ENCODE results near the gene CRISP1.

Gene CRISP1

DNA sequence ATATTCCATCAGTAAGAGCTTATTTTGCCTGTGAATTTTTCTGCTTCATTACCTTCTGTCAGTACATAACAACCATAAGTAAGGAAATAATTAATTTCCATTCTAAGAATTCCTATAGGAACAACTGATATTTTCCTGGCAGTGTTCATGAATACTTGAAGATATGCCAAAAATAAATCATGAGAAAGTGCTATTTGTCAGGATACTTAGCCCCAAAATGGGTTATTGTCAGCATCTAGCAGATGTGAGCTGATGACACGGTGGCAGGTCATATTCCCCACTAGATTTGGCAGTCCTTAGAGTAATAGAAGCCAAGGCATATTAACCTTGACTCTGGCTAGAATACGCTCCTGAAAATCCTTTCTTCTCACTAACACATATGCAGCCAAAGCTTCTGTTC lies 43.2 kb upstream of the CRISP1 start:
- TF ChIP-seq TCF4 (CRISPR knock-in tag; IDR thresholded peaks at IDR 0.05; ENCODE audit: borderline replicate concordance) (no peak), ISL1 (CRISPR knock-in tag; IDR thresholded peaks at IDR 0.05) (no peak), ZFP30 (CRISPR knock-in tag; IDR thresholded peaks at IDR 0.05) (no peak), GLIS3 (CRISPR knock-in tag; IDR thresholded peaks at IDR 0.05) (no peak), ARNTL (CRISPR knock-in tag; IDR thresholded peaks at IDR 0.05; ENCODE audit: borderline replicate concordance, low read depth) (no peak), ZC3H10 (CRISPR knock-in tag; IDR thresholded peaks at IDR 0.05) (no peak), ZNF70 (CRISPR knock-in tag; IDR thresholded peaks at IDR 0.05) (no peak), OSR1 (CRISPR knock-in tag; IDR thresholded peaks at IDR 0.05) (no peak), BACH2 (CRISPR knock-in tag; IDR thresholded peaks at IDR 0.05; ENCODE audit: borderline replicate concordance) (no peak), ZFP3 (CRISPR knock-in tag; IDR thresholded peaks at IDR 0.05) (no peak)
- TF ChIP-seq, protein P1, sequence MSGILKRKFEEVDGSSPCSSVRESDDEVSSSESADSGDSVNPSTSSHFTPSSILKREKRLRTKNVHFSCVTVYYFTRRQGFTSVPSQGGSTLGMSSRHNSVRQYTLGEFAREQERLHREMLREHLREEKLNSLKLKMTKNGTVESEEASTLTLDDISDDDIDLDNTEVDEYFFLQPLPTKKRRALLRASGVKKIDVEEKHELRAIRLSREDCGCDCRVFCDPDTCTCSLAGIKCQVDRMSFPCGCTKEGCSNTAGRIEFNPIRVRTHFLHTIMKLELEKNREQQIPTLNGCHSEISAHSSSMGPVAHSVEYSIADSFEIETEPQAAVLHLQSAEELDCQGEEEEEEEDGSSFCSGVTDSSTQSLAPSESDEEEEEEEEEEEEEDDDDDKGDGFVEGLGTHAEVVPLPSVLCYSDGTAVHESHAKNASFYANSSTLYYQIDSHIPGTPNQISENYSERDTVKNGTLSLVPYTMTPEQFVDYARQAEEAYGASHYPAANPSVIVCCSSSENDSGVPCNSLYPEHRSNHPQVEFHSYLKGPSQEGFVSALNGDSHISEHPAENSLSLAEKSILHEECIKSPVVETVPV (CRISPR knock-in tag; IDR thresholded peaks at IDR 0.05), result no peak
- ATAC-seq, result no peak

DNA sequence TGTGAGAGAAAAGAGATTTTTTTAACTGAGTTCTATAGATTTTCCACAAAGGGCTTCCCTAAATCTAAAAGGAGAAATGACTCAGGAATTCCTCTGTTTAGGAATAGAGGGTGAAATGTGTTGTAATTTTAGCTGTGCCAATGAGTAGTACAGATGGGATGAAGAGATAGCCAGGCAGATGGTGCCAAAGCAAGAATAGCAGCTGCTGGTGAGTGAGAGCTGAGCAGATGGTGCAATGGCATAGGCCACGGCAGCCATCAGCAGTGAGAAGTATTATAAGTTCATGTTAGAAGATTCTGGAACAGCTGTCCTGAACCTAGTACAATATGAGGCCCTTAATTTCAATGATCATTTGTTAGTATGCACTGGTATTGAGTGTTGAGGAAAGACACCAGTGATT lies 40.2 kb upstream of the CRISP1 start:
- ATAC-seq, result no peak
- TF ChIP-seq, protein P2, sequence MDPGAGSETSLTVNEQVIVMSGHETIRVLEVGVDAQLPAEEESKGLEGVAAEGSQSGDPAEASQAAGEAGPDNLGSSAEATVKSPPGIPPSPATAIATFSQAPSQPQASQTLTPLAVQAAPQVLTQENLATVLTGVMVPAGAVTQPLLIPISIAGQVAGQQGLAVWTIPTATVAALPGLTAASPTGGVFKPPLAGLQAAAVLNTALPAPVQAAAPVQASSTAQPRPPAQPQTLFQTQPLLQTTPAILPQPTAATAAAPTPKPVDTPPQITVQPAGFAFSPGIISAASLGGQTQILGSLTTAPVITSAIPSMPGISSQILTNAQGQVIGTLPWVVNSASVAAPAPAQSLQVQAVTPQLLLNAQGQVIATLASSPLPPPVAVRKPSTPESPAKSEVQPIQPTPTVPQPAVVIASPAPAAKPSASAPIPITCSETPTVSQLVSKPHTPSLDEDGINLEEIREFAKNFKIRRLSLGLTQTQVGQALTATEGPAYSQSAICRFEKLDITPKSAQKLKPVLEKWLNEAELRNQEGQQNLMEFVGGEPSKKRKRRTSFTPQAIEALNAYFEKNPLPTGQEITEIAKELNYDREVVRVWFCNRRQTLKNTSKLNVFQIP (CRISPR knock-in tag; IDR thresholded peaks at IDR 0.05; ENCODE audit: borderline replicate concordance, low read depth), result no peak
- TF ChIP-seq PPARA (CRISPR knock-in tag; IDR thresholded peaks at IDR 0.05; ENCODE audit: borderline replicate concordance), result no peak

DNA sequence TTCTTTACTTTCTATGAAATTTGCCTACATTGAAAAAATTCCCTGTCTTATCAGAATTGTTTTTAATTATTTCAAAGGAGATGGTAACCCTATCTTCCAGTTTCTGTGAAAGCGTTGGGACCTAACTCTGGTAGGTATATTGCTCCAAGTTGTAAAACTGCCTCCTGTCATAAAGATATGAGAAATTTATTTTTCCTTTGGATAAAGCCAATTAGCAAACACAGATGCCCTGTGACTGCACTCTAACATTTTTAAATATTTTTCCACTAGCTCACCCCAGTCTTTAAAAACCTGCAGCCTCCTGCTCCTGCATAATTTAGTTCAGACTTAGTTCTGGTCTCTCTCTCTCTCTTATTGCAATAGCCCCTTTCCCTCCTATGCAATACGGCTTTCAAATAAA lies 39.0 kb upstream of the CRISP1 start:
- no peak for TF ChIP-seq PPARA (CRISPR knock-in tag; IDR thresholded peaks at IDR 0.05; ENCODE audit: borderline replicate concordance)
- TF ChIP-seq, protein P3, sequence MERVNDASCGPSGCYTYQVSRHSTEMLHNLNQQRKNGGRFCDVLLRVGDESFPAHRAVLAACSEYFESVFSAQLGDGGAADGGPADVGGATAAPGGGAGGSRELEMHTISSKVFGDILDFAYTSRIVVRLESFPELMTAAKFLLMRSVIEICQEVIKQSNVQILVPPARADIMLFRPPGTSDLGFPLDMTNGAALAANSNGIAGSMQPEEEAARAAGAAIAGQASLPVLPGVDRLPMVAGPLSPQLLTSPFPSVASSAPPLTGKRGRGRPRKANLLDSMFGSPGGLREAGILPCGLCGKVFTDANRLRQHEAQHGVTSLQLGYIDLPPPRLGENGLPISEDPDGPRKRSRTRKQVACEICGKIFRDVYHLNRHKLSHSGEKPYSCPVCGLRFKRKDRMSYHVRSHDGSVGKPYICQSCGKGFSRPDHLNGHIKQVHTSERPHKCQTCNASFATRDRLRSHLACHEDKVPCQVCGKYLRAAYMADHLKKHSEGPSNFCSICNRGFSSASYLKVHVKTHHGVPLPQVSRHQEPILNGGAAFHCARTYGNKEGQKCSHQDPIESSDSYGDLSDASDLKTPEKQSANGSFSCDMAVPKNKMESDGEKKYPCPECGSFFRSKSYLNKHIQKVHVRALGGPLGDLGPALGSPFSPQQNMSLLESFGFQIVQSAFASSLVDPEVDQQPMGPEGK (CRISPR knock-in tag; IDR thresholded peaks at IDR 0.05; ENCODE audit: borderline replicate concordance), result no peak
- no peak for TF ChIP-seq RARB (CRISPR knock-in tag; IDR thresholded peaks at IDR 0.05)
- TF ChIP-seq BACH2 (CRISPR knock-in tag; IDR thresholded peaks at IDR 0.05; ENCODE audit: borderline replicate concordance), result no peak

DNA sequence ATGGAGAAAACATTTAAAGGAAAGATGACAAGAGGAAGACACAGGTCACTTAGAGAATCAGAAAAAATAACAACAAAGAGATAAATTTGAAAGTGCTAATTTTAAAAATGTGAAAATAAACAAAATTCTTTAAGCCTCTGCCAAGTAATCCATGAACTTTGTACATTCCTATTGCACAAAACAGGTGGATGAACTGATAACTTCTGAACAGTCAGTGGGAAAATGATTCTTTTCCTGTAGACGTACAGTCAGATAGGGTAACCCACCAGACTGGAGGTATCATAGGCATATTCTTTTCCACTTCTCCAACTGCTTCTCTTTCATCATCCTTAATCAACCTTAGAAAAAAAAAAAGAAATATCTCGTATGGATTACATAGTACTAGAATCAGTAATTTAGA lies 36.5 kb upstream of the CRISP1 start:
- TF ChIP-seq, protein P2 (CRISPR knock-in tag; IDR thresholded peaks at IDR 0.05; ENCODE audit: borderline replicate concordance, low read depth), result no peak
- TF ChIP-seq ESRRG (CRISPR knock-in tag; IDR thresholded peaks at IDR 0.05) (no peak), RARB (CRISPR knock-in tag; IDR thresholded peaks at IDR 0.05) (no peak), ARNTL (CRISPR knock-in tag; IDR thresholded peaks at IDR 0.05; ENCODE audit: borderline replicate concordance, low read depth) (no peak), OSR1 (CRISPR knock-in tag; IDR thresholded peaks at IDR 0.05) (no peak), CSDC2 (CRISPR knock-in tag; IDR thresholded peaks at IDR 0.05) (no peak), BACH2 (CRISPR knock-in tag; IDR thresholded peaks at IDR 0.05; ENCODE audit: borderline replicate concordance) (no peak), TCF4 (CRISPR knock-in tag; IDR thresholded peaks at IDR 0.05; ENCODE audit: borderline replicate concordance) (no peak), ZFP30 (CRISPR knock-in tag; IDR thresholded peaks at IDR 0.05) (no peak), TOX (CRISPR knock-in tag; IDR thresholded peaks at IDR 0.05; ENCODE audit: borderline replicate concordance) (no peak), ISL1 (CRISPR knock-in tag; IDR thresholded peaks at IDR 0.05) (no peak), PPARA (CRISPR knock-in tag; IDR thresholded peaks at IDR 0.05; ENCODE audit: borderline replicate concordance) (no peak), ZFP3 (CRISPR knock-in tag; IDR thresholded peaks at IDR 0.05) (no peak), ZNF70 (CRISPR knock-in tag; IDR thresholded peaks at IDR 0.05) (no peak)
- TF ChIP-seq, protein P4, sequence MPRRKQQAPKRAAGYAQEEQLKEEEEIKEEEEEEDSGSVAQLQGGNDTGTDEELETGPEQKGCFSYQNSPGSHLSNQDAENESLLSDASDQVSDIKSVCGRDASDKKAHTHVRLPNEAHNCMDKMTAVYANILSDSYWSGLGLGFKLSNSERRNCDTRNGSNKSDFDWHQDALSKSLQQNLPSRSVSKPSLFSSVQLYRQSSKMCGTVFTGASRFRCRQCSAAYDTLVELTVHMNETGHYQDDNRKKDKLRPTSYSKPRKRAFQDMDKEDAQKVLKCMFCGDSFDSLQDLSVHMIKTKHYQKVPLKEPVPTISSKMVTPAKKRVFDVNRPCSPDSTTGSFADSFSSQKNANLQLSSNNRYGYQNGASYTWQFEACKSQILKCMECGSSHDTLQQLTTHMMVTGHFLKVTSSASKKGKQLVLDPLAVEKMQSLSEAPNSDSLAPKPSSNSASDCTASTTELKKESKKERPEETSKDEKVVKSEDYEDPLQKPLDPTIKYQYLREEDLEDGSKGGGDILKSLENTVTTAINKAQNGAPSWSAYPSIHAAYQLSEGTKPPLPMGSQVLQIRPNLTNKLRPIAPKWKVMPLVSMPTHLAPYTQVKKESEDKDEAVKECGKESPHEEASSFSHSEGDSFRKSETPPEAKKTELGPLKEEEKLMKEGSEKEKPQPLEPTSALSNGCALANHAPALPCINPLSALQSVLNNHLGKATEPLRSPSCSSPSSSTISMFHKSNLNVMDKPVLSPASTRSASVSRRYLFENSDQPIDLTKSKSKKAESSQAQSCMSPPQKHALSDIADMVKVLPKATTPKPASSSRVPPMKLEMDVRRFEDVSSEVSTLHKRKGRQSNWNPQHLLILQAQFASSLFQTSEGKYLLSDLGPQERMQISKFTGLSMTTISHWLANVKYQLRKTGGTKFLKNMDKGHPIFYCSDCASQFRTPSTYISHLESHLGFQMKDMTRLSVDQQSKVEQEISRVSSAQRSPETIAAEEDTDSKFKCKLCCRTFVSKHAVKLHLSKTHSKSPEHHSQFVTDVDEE (CRISPR knock-in tag; IDR thresholded peaks at IDR 0.05), result no peak
- TF ChIP-seq, protein P5, sequence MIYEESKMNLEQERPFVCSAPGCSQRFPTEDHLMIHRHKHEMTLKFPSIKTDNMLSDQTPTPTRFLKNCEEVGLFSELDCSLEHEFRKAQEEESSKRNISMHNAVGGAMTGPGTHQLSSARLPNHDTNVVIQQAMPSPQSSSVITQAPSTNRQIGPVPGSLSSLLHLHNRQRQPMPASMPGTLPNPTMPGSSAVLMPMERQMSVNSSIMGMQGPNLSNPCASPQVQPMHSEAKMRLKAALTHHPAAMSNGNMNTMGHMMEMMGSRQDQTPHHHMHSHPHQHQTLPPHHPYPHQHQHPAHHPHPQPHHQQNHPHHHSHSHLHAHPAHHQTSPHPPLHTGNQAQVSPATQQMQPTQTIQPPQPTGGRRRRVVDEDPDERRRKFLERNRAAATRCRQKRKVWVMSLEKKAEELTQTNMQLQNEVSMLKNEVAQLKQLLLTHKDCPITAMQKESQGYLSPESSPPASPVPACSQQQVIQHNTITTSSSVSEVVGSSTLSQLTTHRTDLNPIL (CRISPR knock-in tag; IDR thresholded peaks at IDR 0.05; ENCODE audit: low read depth), result no peak
- TF ChIP-seq, protein P3 (CRISPR knock-in tag; IDR thresholded peaks at IDR 0.05; ENCODE audit: borderline replicate concordance), result no peak
- no peak for ATAC-seq

More for the DNA sequence above, 39.0 kb upstream of the CRISP1 start:
- no peak for ATAC-seq
